ENCODE measurements around the gene ZNF536.
A peak's percentile ranks its signal among the peaks of the same experiment; 100 is the strongest.

The ZNF536 gene

DNA sequence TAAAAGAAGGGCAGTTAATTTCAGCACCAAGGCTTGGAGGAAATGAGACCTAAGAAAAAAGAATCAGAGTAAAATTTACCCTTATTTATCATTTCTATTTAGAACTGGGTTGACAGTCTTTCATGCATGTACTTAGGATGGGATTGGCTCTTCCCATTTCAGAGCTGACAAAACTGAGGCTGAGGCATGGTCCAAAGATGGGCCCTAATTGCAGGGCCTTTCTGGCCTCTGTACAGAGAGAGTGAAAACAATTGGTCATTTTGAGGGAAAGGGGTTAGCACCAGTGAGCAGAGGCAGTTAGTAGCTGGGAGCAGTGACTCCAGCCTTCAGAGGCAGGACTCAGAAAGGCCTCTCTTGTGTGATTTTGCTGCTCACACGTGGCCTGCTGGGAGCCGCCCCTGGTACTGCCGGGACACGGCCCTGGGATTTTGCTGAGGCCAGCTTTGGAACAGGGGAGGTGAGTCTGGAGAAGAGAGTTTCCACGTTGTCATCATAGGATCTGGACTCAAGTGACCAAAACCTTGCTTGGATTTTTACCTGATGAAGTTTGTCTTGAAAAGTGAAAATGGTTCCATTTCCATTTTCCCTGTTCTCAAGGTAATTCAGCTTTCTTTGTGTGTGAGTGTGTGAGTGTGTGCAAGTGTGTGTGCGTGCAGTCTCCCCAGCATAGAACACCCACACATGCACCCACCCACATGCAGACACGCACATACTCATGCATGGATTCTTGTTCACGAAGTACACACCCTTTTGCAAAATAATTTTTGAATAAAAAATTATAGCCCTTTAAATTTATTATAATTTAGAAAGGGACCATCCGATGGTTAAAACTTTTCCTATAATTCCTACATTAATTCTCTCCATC lies at the start of gene ZNF536:
Gene ZNF536 (plus strand): TSS at position 425 of the 865 bp plus-strand sequence. CDS start 71,179 bp downstream, outside the sequence.
- no peak for DNase-seq

DNA sequence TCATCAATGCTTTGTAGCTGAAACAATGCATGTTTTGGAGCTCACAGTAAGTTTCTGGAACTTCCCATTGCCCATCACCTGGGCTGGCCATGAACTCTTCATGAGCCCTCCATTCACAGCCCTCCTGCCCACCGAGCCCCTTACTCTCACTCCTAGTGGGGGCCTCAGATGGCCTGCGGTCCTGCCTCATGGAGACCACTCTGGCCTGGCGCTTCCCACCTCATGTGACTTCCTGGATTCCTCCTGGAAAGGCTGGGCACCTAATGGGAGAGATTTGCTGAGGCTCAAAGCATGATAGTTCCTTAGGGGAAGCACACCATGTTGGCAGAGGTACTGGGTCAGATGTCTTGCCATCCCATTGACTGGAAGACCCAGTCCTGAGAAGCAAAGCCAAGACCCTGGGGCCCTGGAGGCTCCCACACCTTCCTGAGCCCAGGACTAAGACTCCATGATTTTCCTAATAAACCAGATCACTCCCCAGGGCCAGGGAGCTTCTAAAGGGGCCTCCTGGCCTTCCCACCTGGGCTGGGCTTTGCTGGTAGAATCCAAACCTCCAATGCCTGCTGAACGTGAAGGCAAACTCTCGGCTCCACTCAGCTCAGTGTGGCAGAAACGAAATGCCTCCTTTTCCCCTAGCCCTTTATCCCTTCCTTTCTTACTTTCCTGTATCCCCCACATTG lies 49.4 kb upstream of the ZNF536 start:
- no peak for DNase-seq

DNA sequence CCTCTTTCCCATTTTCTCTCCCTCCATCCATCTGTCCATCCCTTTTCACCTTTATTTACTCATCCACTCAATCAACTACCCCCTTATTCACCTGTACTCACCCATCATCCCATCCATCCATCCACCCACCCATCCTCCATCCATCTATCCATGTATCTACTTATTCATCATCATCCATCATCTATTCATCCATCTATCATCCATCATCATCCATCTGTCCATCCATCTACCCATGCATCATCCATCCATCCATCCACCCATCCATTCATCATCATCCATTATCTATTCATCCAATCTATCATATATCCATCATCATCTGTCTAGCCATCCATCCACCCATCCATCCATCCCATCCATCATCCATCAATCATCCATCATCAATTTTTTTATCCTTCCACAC lies 48.3 kb upstream of the ZNF536 start:
- DNase-seq = no peak

DNA sequence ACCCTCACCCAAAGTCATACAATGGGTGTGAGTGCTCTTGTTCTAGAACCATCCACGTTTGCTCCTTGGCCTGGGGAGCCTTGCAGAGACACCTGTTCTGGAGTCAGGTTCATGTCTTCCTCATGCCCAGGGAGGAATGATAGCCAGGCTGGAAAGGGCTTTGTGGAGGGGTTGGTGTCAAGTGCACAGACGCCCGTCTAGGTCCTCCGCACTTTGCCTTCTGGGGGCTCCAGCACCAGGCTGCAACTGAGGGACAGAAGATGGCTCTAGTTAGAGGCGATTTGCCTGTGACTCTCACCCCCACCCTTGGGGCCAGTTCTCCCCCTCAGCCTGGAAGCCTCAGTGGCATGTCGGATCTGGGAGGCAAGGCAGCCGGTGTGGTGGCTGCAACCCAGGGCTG lies 47.2 kb upstream of the ZNF536 start:
- no peak for DNase-seq

DNA sequence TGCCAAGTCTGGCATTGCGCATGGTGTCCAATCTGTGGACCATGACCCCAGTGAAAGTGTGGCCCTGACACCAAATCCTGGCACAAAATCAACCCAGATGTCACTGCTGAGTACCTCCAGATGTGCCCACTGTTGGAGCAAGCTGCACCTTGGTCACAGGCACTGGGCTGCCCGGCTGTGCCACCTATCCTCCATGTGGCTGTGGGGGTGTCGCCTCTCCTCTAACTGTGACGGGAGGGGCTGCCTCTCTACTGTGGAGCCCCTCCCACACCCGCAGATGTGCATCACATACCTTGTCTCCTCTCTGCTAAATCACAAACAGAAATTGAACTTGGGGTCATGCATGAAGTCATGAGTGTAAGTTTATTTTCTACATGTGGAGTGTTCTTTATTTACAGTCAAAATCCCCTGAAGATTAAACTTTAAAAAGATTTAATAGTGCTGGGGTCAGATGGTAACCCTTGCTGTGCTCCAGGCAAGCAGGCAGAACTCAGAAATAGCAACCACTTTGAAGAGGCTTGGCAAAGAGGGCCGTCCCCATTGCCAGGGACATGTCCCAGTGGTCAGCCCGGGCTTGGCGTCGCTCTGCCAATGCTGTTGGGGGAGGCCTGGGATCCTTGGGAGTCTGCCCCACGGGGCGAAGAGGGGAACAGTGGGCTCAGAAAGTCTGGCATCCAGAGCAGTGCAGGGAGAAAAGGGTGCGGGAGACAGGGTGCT lies 46.4 kb upstream of the ZNF536 start:
- DNase-seq = no peak

DNA sequence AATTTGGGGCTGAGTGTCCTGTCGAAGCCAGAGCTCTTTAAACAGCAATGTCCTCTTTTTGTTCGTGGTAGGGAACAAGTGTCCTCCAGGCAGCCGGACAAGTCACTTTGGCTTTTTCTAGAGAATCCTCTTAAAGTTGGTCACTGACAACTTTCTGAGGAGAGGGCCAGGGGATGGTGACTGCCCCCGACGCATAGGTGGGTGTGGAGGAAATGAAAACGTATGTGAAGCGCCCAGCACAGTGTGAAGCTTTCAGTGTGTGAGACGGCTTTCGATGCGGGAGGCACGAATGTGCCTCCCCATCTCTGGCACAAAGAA lies 45.8 kb upstream of the ZNF536 start:
- no peak for DNase-seq

DNA sequence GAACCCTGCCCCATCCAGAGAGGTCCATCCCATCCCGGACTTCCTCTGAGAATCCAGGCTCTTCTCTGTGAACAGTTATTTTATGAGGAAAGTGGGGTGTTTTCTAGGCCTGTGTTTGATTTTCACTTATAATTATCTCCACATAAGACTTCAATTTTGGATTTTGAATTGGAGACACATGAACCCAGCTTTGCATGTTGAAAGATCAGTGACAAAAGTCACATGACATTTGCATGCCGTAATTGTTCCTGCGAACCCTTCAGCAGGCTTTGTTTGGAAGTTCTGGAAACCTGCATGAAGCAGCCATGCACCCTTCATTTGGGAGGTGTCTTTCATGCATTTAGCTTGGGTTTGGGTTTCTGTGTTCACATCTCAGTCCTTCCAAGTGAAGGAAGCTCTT lies 44.9 kb upstream of the ZNF536 start:
- DNase-seq = no peak

DNA sequence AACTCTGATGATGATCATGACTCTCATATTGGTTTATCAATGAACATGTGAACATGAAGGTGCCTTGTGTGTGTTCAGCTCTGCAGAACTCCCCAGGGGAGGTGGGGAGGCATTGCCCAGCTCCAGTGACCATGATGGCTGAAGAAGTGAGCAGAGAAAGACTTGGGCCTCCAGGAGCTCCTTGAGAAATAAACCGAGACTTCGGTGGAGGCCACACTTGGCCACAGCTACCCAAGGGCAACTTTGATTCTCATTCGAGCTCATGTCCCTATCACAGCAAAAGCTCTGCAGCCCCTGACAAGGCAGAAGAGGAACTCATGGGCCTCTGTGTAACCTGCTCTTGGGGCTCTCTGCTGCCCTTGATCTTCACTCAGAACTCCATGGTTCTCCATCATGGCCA lies 44.1 kb upstream of the ZNF536 start:
- no peak for DNase-seq

DNA sequence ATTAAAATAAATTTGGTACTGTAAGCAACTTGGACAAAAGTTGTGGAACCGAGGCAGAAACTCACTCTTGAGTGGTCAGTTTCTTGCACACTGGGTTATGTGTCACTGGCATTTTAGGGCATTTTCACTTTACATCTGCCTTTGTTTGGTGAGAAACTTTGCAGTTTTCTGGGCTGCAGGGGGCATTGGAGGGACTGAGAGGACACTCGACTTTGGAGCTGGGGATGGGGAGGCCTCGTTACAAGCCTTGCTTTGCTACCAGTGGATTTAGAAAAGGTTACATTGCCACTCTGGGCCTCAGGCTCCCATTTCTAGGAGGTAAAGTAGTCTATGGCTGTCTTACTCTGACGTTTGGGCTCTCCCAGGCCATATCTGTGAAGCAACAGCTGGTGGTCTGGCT lies 41.9 kb upstream of the ZNF536 start:
- no peak for DNase-seq

DNA sequence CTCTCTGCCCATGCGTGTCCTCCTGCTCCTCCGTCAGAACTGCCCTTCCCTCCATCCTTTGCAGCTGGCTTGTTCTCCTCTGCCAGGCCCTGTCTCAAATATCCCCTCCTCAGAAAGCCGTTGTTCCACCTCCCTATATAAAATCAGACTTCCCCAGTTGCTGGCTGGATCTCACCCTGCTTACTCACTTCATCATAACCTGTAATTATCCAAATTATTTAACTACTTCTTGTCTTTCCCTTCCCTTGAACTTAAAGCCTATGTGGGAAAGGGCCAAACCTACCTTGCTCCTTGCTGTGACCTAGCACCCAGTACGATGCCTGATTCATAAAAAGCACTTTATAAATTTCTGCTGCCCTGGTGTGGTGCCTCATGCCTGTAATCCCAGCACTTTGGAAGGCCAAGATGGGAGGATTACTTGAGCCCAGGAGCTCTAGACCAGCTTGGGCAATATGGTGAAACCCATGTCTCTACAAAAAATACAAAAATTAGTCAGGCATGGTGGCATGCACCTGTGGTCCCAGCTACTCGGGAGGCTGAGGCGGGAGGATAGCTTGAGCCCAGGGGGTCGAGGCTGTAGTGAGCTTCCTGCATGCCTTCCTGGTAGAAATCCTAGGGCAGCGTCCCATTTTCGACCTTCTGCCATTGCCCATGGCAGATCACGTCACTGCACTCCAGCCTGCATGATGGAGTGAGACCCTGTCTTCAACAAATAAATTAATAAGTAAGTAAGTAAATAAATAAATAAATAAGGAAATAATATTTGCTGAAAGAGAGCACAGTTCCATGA lies 39.5 kb upstream of the ZNF536 start:
- DNase-seq = no peak

DNA sequence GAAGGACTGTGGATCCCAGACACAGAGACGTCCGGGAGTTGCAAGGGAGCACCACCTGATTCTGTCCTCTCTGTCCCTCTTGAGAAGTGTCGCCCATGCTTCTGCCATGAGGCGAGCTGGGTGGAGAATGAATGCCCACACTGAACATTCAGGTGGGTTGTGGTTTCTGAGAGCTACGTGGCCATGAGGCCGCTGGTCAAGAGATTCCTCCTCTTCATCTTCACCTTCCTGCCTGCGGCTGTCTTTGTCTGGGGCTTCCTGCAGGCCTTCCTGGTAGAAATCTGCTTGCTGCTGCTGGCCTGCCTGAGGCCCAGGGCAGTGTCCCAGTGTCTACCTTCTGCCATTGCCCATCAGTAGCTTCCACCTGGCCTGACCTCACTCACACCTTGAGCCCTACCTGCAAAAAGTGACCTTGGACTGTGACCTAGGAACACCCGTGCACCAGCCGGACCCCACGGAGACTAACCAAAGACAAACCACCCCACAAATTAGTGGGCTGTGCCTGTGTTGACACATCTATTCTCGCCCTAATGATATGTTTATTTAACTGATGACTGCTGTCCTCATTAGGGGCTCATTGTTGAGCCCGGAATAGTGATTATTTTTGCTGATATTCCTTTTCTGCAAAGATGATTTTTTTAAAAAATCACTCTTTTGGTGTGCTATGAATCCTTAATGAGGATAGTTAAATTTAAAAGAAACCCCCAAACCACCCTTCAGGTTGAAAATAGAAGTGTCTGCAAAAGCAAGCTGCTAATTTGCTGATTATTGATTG lies 38.7 kb upstream of the ZNF536 start:
- DNase-seq = no peak

DNA sequence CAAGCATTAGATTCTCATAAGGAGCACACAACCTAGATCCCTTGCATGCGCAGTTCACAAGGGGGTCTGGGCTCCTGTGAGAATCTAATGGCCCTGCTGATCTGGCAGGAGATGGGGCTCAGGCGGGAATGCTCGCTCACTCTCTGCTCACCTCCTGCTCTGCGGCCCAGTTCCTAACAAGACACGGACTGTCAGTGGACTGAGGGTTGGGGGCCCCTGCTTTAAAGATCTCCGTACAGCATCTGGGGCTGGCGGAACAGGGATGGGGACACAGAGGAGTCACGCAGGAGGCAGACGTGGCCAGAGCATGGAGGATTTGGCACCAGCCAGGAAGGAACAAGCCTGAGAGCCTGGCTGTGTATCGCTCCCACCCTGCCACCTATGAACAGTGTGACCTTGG lies 37.3 kb upstream of the ZNF536 start:
- no peak for DNase-seq

DNA sequence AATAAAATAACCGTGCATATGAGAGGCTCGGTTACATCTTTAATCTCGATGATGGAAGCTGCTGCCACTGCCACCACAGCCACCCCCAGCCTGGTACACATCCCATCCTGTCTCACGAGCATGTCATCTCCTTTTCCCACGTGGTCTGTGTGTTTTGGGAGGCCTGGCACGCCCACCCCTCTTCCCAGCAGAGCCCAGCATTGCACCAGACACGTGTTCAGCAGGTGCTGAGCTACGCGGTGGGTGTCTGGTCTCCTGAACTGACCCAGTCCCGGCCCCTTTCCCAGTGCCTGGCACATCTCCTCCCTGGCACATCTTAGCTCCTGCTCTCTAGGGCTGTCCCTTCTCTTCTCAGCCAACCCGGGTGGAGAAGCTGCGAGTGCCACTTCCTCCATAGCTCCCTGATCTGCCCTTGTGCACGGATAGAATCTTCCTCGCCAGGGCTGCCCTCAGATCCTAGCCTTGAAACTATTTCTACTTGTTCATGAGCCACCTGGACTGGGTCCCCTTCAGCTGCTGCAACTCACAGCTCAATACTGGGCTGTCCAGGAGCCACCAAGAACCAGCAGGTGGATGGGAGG lies 36.8 kb upstream of the ZNF536 start:
- no peak for DNase-seq

DNA sequence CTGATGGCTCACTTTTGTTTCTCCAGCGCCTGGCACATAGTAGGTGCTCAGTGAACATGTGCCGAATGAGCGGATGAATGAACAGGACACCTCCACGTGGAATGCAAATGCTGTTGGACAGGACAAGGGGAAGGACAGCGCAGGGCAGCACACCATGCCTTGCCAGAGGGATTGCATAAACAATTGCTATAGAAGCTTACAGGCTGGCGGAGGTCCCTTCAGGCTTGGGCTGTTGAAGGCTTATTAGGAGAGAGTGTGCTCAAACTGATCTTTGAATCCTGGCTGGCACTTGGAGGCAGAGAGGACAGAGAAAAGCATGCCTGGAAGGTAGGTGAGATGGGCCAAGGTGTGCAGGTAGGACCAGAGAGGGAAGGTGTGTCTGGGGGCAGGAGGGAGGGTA lies 35.9 kb upstream of the ZNF536 start:
- no peak for DNase-seq

DNA sequence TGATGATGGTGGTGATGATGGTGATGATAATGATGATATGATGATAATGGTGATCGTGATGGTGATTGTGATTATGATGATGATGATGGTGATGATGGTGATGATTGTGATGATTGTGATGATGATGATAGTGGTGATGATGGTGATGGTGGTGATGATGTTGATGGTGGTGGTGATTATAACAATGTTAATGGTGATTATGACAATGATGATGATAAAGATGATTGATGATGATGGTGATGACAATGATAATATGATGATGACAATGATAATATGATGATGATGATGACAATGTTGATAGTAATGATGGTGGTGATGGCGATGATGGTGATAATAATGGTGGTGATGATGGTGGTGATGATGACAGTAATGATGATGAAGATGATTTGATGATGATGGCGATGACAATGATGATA lies 34.1 kb upstream of the ZNF536 start:
- no peak for DNase-seq

DNA sequence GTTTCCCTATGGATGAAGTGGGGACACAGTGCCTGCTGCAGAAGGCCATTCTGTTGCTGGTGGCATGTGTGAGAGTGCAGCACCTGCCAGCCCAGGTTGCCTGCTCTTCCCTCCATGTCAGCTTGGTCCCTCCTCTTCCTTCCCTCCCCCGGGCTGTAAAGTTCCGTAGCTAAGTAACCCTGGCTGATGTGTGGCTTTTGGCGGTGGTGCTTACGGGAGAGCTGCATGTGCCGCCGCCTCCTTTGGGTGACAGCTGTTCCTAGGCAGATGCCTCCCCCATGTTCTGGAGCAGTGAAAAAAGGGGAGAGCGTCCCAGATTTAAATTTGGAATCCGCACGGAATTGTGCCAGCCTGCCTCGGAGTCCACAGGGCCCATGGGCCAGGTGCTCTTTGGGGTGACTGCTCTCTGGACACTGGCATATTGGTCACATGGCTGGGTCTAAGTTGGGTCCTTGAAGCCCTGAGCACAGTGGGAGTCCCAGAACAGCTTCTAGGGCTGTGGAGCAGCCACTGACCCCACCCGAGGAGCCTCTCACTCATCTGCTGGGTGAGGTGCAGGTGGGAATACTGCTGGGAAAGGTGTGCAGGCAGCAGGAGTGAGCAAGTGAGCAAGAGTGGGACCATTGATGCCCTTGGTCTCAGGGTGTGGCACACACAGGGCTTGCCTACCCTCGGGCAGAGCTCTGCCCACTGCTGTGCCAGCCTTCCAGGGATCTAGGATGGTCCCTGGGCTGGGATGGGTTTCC lies 33.1 kb upstream of the ZNF536 start:
- DNase-seq = peak; percentile 16

DNA sequence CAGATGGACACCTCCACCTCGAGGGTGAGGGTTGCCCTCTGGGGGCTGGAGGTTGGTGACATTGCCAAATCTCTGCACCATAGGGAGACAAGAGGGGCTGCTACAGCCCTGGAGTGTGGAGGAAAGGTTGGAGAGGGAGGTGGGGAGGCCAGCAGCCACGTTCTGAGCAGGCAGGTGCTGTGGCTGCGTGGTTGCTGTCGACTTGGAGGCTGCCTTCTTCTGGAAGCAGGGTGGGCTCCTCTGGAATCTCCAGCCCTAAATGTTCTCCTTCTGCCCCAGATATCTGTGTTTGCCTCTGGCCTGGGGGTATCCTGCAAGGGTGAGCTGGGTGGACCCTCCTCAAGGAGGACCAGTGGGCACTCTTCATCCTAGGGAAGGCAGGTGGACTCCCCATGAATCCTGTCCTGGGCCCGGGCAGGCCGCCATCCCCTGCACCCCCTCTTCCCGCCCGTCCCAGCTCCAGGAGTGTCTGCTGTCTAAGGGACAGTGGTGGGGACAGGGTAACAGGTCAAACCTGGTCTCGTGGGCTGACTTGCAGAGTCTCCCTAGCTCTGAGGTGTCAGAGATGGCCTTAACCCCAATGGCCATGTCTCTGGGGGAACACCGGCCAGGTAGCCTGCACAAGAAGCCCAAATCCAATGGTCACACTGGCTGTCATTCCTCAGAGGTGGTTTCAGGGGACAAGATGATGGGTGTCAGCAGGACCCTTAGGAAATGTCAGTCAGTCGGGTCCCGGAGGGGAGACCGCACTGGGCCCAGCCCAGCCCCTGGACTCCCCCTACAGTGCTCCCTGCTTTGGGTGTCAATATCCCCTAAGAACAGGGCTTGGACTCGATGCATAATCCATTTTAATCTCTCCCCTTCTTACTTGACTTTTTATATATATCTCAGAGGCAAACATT lies 32.3 kb upstream of the ZNF536 start:
- DNase-seq = no peak

DNA sequence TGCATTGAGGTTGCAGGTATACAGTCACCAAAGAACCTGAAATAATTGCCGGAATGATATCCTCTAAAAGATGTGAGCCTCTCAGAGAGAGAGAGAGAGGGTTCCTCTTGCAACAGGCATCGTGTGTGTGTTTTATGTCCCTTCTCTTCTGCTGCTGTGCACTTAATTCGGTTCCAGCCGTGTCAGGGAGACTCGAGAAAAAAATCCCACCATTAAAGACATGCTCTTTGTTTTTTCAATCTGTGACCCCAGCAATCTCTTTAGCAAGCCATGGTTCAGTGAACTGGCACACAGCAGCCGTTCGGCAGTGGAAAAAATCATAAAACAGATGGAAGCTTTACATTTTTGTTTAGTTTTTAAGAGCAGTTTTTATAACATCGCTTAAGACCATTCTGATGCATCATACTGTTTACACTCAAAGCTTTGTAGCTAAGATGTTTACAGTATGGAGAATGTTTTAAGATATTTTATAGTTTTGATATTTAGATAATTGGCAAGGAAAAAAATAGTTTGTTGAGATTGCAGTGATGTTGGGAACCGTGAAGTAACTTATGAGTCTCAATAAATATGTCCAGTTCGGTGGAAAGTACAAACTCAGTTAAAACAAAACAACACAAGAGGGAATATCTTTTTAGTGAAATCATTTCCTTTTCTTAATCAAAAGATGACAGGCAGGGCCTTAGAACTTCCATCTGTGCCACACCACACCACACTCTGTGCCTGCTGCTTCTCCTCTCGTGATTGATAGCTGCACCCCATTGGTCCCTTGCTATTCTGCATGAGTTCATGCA lies 31.2 kb upstream of the ZNF536 start:
- peak; percentile 68 for DNase-seq

DNA sequence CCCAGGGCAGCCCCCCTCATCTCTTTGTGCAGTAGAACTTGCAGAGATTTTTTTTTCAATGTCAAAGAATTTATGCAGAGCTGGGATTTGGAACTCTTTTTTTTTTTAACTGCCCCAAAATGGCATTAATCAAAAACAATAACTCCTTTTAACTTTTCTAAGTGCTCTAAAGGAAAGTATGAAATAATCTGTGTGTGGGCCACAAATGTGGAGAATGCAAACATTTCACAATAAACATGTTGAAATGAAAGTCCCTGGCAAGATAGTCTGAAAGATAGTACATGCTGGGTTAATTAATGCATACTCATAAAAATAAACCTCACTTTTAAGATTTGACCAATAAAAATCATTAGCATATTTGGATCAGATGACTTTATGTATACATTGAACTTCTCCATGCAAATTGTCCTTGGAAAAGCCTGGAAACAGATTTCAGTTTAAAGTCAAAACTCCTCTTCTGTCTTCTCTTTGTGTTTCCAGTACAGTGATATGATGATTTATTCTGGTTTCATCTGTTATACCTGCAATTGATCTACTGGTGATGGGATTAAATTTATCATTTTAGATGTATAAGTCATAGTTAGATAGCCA lies 30.5 kb upstream of the ZNF536 start:
- no peak for DNase-seq
